Tongue (tissue), 2 donors: Measurements from ENCODE around the gene PKN1. TPM values are rescaled to one million over a fixed set of nuclear protein-coding genes. Genes with fewer than 3 reads are reported as not detected.
A peak's percentile ranks its signal among the peaks of the same experiment; 100 is the strongest.

Source experiments
- DNase-seq: peaks from one replicate; pipeline ENCODE4 v3.0.0-alpha.2; 2015
- total RNA-seq: library from RNA; depleted of rRNA; stranded (reverse); fragments of >200 nt; gene quantifications from one replicate; pipeline ENCODE4 v1.2.3, GENCODE V29; 2014

Gene PKN1
- total RNA-seq, 1 donor from 2014 or later: 83.0 TPM

GRCh38 chr19:14406645-14407401, 26.3 kb upstream of the PKN1 start:
- DNase-seq: no peak

- no peak for DNase-seq
Measured at GRCh38 chr19:14407605-14408484, 25.3 kb upstream of the PKN1 start.

- DNase-seq: no peak
Measured at GRCh38 chr19:14408491-14409145, 24.5 kb upstream of the PKN1 start.

GRCh38 chr19:14409146-14410023, 23.7 kb upstream of the PKN1 start:
- DNase-seq: no peak

GRCh38 chr19:14410091-14411051, 22.7 kb upstream of the PKN1 start:
- DNase-seq: no peak

- no peak for DNase-seq
Measured at GRCh38 chr19:14411161-14411937, 21.8 kb upstream of the PKN1 start.

- DNase-seq: no peak
Measured at GRCh38 chr19:14411938-14412245, 21.2 kb upstream of the PKN1 start.

GRCh38 chr19:14412324-14412995, 20.6 kb upstream of the PKN1 start:
- no peak for DNase-seq

- no peak for DNase-seq
Measured at GRCh38 chr19:14412996-14413692, 20.0 kb upstream of the PKN1 start.

- no peak for DNase-seq
Measured at GRCh38 chr19:14413693-14414181, 19.4 kb upstream of the PKN1 start.

GRCh38 chr19:14414926-14415690, 18.0 kb upstream of the PKN1 start:
- DNase-seq: no peak

GRCh38 chr19:14416817-14417231, 16.3 kb upstream of the PKN1 start:
- no peak for DNase-seq

- peak; percentile 94 for DNase-seq
Measured at GRCh38 chr19:14418856-14419105, 14.3 kb upstream of the PKN1 start.

- peak; percentile 100 for DNase-seq
Measured at GRCh38 chr19:14419106-14419813, 13.8 kb upstream of the PKN1 start, which contains the start of gene DDX39A. TSS of gene DDX39A (minus strand) at chr19:14419341. CDS start at chr19:14413220, 6,121 bp downstream.

- DNase-seq: no peak
Measured at GRCh38 chr19:14425696-14426138, 7.4 kb upstream of the PKN1 start.

- DNase-seq: no peak
Measured at GRCh38 chr19:14427461-14427860, 5.6 kb upstream of the PKN1 start.

- DNase-seq: no peak
Measured at GRCh38 chr19:14428882-14429416, 4.2 kb upstream of the PKN1 start.
